Gastroesophageal sphincter (tissue), 3 donors: ENCODE results near the gene TULP1.

Source experiments
- CTCF ChIP-seq, 4 experiments: fragments of 200-600 bp in 2 of 4; fragments of 450-650 bp in 2 of 4; sonication (generic) in 1 of 4; IDR thresholded peaks; one replicate each; pipeline ENCODE4 v1.5.1; 2017 to 2019; ENCODE audit warnings: antibody characterized with exemption in 4 of 4, mild to moderate bottlenecking in 2 of 4, moderate library complexity in 2 of 4
- EP300 ChIP-seq: sonication (generic); formaldehyde crosslinking; IDR thresholded peaks from one replicate; pipeline ENCODE4 v1.6.1; 2017; ENCODE audit warnings: antibody characterized with exemption, mild to moderate bottlenecking
- POLR2A ChIP-seq, 2 donors: fragments of 450-650 bp; IDR thresholded peaks; one replicate each; pipeline ENCODE4 v1.6.1; 2017; ENCODE audit warnings: antibody characterized with exemption in 2 of 2, mild to moderate bottlenecking in 2 of 2, moderate library complexity in 1 of 2
- POLR2AphosphoS5 ChIP-seq: sonication (generic); formaldehyde crosslinking; IDR thresholded peaks from one replicate; pipeline ENCODE4 v1.6.1; 2017; ENCODE audit warnings: antibody characterized with exemption

- TF ChIP-seq CTCF (IDR thresholded peaks at IDR 0.05) (no peak), POLR2A (IDR thresholded peaks at IDR 0.05) (no peak), EP300 (no peak), POLR2AphosphoS5 (no peak)
Measured at GRCh38 chr6:35485402-35485877, 27.3 kb downstream of the TULP1 start.
